ENCODE measurements around the gene SSBP3. TPM values are rescaled to one million over a fixed set of nuclear protein-coding genes. Genes with fewer than 3 reads are reported as not detected.

The SSBP3 gene
- total and polyA plus RNA-seq, 2 donors from 2014 or later, result 33.3 to 49.6 TPM

GRCh38 chr1:54331091-54331772, 75.0 kb downstream of the SSBP3 start:
- H3K27ac ChIP-seq (ENCODE audit: low read depth in 2 of 2, low read length in 2 of 2), result no peak overlapping the region
- no peaks in the 10 kb centered on the region for H3K36me3 ChIP-seq (ENCODE audit: control insufficient read depth in 2 of 3, insufficient read depth in 3 of 3, low read length in 3 of 3)
- no peak overlapping the region for H3K4me3 ChIP-seq (ENCODE audit: low read length in 3 of 3)
- FAIRE-seq (no peak), DNase-seq (peak in 2 of 5 donors; percentile 62 to 69)
- no peak overlapping the region for H3K9ac ChIP-seq (ENCODE audit: low read length in 3 of 3)
- intact Hi-C loops (cut with DNase I), result no loop called here
- peaks cover 3 to 52% (median 19%) of the 10 kb centered on the region in 3 donors for H3K4me1 ChIP-seq (ENCODE audit: control insufficient read depth in 2 of 3, insufficient read depth in 2 of 3, low read depth in 1 of 3, low read length in 3 of 3)
- no peaks in the 10 kb centered on the region for H3K9me3 ChIP-seq (ENCODE audit: control insufficient read depth in 2 of 3, insufficient read depth in 1 of 3, low read length in 3 of 3)
- no peak for TF ChIP-seq CTCF (IDR thresholded peaks at IDR 0.05; ENCODE audit: borderline replicate concordance, extremely low read depth, insufficient read depth)
- no peaks in the 10 kb centered on the region for H3K27me3 ChIP-seq (ENCODE audit: control insufficient read depth, insufficient read depth, low read length)

- intact Hi-C loops (cut with DNase I), result no loop called here
- no peak for FAIRE-seq
Measured at GRCh38 chr1:54329312-54330003, 76.7 kb downstream of the SSBP3 start.

GRCh38 chr1:54328066-54328636, 78.0 kb downstream of the SSBP3 start:
- H3K27me3 ChIP-seq (ENCODE audit: control insufficient read depth, insufficient read depth, low read length), result no peaks in the 10 kb centered on the region
- H3K9ac ChIP-seq (ENCODE audit: low read length in 3 of 3), result no peak overlapping the region
- intact Hi-C loops (cut with DNase I), result no loop called here
- FAIRE-seq, result no peak
- H3K36me3 ChIP-seq (ENCODE audit: control insufficient read depth in 2 of 3, insufficient read depth in 3 of 3, low read length in 3 of 3), result no peaks in the 10 kb centered on the region
- no peak for DNase-seq
- H3K4me3 ChIP-seq (ENCODE audit: low read length in 3 of 3), result no peak overlapping the region
- H3K4me1 ChIP-seq (ENCODE audit: control insufficient read depth in 2 of 3, insufficient read depth in 2 of 3, low read depth in 1 of 3, low read length in 3 of 3), result peaks cover 6 to 45% (median 14%) of the 10 kb centered on the region in 3 donors
- no peak overlapping the region for H3K27ac ChIP-seq (ENCODE audit: low read depth in 2 of 2, low read length in 2 of 2)
- TF ChIP-seq CTCF (IDR thresholded peaks at IDR 0.05; ENCODE audit: borderline replicate concordance, extremely low read depth, insufficient read depth), result no peak
- H3K9me3 ChIP-seq (ENCODE audit: control insufficient read depth in 2 of 3, insufficient read depth in 1 of 3, low read length in 3 of 3), result no peaks in the 10 kb centered on the region

More at GRCh38 chr1:54329312-54330003, 76.7 kb downstream of the SSBP3 start:
- H3K36me3 ChIP-seq (ENCODE audit: control insufficient read depth in 2 of 3, insufficient read depth in 3 of 3, low read length in 3 of 3), result no peaks in the 10 kb centered on the region
- H3K27ac ChIP-seq (ENCODE audit: low read depth in 2 of 2, low read length in 2 of 2), result no peak overlapping the region
- TF ChIP-seq CTCF (IDR thresholded peaks at IDR 0.05; ENCODE audit: borderline replicate concordance, extremely low read depth, insufficient read depth), result no peak
- no peaks in the 10 kb centered on the region for H3K9me3 ChIP-seq (ENCODE audit: control insufficient read depth in 2 of 3, insufficient read depth in 1 of 3, low read length in 3 of 3)
- no peak overlapping the region for H3K9ac ChIP-seq (ENCODE audit: low read length in 3 of 3)
- H3K4me1 ChIP-seq (ENCODE audit: control insufficient read depth in 2 of 3, insufficient read depth in 2 of 3, low read depth in 1 of 3, low read length in 3 of 3), result peaks cover 2 to 40% (median 15%) of the 10 kb centered on the region in 3 donors
- no peaks in the 10 kb centered on the region for H3K27me3 ChIP-seq (ENCODE audit: control insufficient read depth, insufficient read depth, low read length)
- H3K4me3 ChIP-seq (ENCODE audit: low read length in 3 of 3), result no peak overlapping the region
- DNase-seq, result no peak
